AG04450 (cell line): ENCODE measurements around the gene SORCS3. TPM values are rescaled to one million over a fixed set of nuclear protein-coding genes. Genes with fewer than 3 reads are reported as not detected.

Source experiments
- CTCF ChIA-PET: fragments of 300-600, 350-600 bp; formaldehyde crosslinking; extraction: SDS; loops from one replicate; lab custom pipeline; 2022; ENCODE audit warnings: antibody characterized with exemption, inconsistent platforms; lab: Charles Lee
- POLR2A ChIA-PET: fragments of 350-600 bp; formaldehyde crosslinking; extraction: SDS; loops from one replicate; lab custom pipeline; 2021; ENCODE audit warnings: antibody characterized with exemption, inconsistent platforms; lab: Yijun Ruan, JAX
- DNase-seq: peaks from one replicate; pipeline ENCODE4 v3.0.0-alpha.2; 2011; ENCODE audit warnings: low read depth, low spot score
- H3K27ac ChIP-seq: one replicate; pipeline ENCODE4 v1.5.1; 2012; ENCODE audit warnings: low read depth, low read length, control low read depth
- H3K27me3 ChIP-seq: one replicate; pipeline ENCODE4 v1.6.0; 2012; ENCODE audit warnings: low read length; ENCODE audit not compliant: control insufficient read depth, insufficient read depth
- H3K4me3 ChIP-seq: 2 replicates; pipeline ENCODE4 v1.5.1; 2011; ENCODE audit warnings: mild to moderate bottlenecking, low read depth, low read length, control low read depth
- H3K9me3 ChIP-seq: 2 replicates; pipeline ENCODE4 v1.5.1; 2012; ENCODE audit warnings: low read length; ENCODE audit not compliant: control insufficient read depth, insufficient read depth
- CTCF ChIP-seq: IDR thresholded peaks from 2 replicates; pipeline ENCODE4 v1.5.1; 2011; ENCODE audit warnings: low read depth, low read length, control low read depth, inconsistent platforms
- polyA plus RNA-seq: library from polyadenylated mRNA; depleted of rRNA; stranded (reverse); fragments of >200 nt; gene quantifications from 2 replicates; pipeline ENCODE4 v1.2.3, GENCODE V29; 2011

The SORCS3 gene
- polyA plus RNA-seq, 1 experiment = not detected

- H3K27me3 ChIP-seq = no peaks in the 10 kb centered on the region
- POLR2A ChIA-PET = no interaction called here
- DNase-seq = no peak
- peaks cover 13% of the 10 kb centered on the region; the same call in 1 of the 2 replicates for H3K9me3 ChIP-seq
- CTCF ChIA-PET = no interaction called here
- TF ChIP-seq CTCF = no peak
- H3K27ac ChIP-seq = no peak overlapping the region
- no peak overlapping the region for H3K4me3 ChIP-seq
Observed at GRCh38 chr10:105025092-105025491, 384.0 kb downstream of the SORCS3 start.

GRCh38 chr10:105026566-105026965 lies 385.5 kb downstream of the SORCS3 start:
- DNase-seq = no peak
- Histone ChIP-seq H3K9me3 (peaks cover 11% of the 10 kb centered on the region; the same call in 1 of the 2 replicates), H3K27me3 (no peaks in the 10 kb centered on the region), H3K4me3 (no peak overlapping the region), H3K27ac (no peak overlapping the region)
- CTCF ChIA-PET = no interaction called here
- no peak for TF ChIP-seq CTCF
- POLR2A ChIA-PET = no interaction called here

DNA sequence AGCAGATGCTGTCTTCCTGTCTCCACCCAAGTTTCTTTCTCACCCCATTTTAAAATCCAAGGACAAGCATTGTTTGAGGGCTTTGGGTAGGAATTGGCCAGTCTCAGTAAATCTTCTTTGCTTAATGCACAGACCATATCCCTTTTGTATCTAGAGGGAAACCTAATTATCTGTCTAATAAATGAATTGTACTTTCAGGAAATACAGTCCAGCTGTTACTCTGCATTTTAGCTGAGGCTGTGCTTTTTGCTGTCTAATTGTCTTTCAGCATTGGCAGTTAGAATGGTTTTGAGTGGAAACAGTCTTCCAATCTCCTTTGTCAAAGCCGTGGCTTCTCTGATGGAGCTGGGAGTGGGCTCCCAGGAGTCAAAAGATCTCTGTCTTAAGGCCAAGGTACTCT lies 388.2 kb downstream of the SORCS3 start:
- H3K9me3 ChIP-seq = peaks cover 11% of the 10 kb centered on the region; the same call in 1 of the 2 replicates
- H3K4me3 ChIP-seq = no peak overlapping the region
- H3K27me3 ChIP-seq = no peaks in the 10 kb centered on the region
- no peak for DNase-seq
- no peak for TF ChIP-seq CTCF
- no peak overlapping the region for H3K27ac ChIP-seq
- ChIA-PET POLR2A (no interaction called here), CTCF (no interaction called here)

- CTCF ChIA-PET = no interaction called here
- DNase-seq = no peak
- no peak overlapping the region for H3K27ac ChIP-seq
- POLR2A ChIA-PET = no interaction called here
- H3K27me3 ChIP-seq = no peaks in the 10 kb centered on the region
- H3K4me3 ChIP-seq = no peak overlapping the region
- peaks cover 2% of the 10 kb centered on the region; the same call in 1 of the 2 replicates for H3K9me3 ChIP-seq
- no peak for TF ChIP-seq CTCF
Observed at GRCh38 chr10:105037022-105037421, 395.9 kb downstream of the SORCS3 start.

- H3K27me3 ChIP-seq = no peaks in the 10 kb centered on the region
- ChIA-PET POLR2A (no interaction called here), CTCF (no interaction called here)
- no peak overlapping the region for H3K27ac ChIP-seq
- DNase-seq = no peak
- H3K4me3 ChIP-seq = no peak overlapping the region
- H3K9me3 ChIP-seq = peaks cover 2% of the 10 kb centered on the region; the same call in 1 of the 2 replicates
- TF ChIP-seq CTCF = no peak
Observed at GRCh38 chr10:105041956-105042355, 400.9 kb downstream of the SORCS3 start.
